ENCODE results near the gene SMIM11.
"Not testable (repeated sequence)": the region's sequence is repeated elsewhere in the genome, so short reads cannot be mapped to it uniquely, and the experiment has no call there.

GRCh38 chr21:34406676-34407075, 31.4 kb downstream of the SMIM11 start:
- not testable (repeated sequence) for TF ChIP-seq PATZ1 (CRISPR knock-in tag; IDR thresholded peaks at IDR 0.05; ENCODE audit: borderline replicate concordance); TSHZ2 (CRISPR knock-in tag; IDR thresholded peaks at IDR 0.05); ZNF8 (CRISPR knock-in tag; IDR thresholded peaks at IDR 0.05)

Measured in SK-N-SH treated with all-trans-retinoic acid at 6 μM for 48 hours (cell line).